ENCODE results near the gene YES1.
A peak's percentile ranks its signal among the peaks of the same experiment; 100 is the strongest.
"Not testable (repeated sequence)": the region's sequence is repeated elsewhere in the genome, so short reads cannot be mapped to it uniquely, and the experiment has no call there.

YES1 gene

DNA sequence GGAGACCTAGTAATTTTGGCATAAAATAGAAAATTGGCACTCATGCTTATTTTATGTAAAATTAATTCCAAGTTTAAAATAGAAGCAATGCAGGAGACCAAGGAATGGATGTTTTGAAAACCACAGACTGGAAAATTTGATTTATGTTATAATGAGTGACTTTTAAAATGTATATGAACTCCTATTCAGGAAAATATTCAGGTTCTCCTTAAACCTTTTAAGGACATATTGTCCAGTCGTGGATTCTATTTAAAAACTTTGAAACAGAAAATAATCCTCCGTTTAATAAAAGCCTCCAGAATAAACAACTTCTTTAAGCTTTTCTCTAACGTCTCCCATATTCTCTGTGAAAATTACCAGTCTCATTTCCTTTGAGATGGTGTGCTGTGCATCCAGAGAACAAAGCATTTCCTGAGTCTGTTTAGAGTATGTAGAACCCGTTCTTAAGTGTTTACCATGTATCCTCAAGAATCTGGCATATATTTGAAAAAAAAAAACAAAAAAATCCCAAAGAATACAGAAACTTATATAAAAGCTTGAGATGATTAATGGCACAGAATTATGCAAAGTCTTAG lies 8.6 kb upstream of the YES1 start:
- DNase-seq = no peak

DNA sequence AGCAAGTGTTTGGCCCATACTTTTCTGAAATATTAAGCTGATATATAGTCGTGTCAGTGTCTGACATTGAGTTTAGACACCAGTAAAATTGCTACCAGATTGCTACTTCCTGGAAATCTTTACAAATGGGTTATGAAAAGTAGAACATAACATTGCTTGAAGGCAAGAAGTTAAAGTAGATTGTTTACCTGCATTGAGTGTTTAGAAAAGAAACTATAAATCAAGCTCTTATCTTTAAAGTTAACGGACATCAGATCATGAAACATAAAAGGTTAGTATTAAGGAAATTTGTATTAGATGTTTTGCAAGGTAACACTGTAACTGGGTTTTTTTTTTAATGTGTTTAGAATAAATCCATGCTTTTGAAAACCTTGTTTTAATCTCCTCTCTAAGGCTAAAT lies 4.8 kb upstream of the YES1 start:
- no peak for DNase-seq

DNA sequence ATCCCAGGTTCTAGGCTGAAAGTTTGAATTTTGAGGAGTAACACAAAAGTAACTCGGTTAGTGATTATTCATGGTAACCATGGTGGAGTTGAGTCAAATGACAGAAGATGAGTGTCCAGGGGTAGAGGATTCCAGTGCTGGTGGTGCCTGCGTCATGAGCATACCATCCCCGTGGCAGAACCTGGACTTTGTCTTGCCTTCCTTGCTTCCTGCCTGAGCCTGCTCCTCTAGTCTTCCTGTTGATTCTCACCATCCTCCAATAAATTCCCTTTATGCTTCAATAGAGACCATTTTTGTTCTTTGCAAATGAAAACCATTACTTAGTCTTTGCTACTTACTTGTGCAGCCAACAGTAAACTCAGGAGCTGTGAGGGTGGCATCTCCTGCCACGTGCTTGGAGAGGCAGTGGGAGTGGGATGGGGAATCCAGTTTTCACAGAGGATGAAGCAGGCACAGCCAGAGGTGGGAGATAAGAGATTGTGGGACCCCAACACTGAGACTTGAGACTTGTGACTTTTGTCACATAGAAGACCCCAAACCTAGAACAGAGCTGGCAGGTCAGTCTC lies 4.1 kb upstream of the YES1 start:
- DNase-seq = no peak

DNA sequence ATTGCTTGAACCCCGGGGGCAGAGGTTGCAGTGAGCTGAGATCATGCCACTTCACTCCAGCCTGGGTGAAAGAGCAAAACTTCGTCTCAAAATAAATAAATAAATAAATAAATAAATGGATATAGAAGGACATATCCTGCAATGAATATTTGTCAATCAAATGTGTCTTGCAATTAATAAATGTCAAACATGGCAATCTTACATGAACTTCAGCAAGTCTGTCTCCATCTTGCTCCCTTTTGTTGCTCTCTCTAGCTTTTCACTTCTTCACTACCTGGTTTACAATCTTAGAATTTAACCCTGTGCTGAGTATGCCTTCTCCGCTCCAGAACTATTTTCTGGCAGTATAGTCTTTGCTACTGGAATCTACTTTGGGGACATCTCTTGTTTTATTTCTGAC lies 3.3 kb upstream of the YES1 start:
- no peak for DNase-seq

DNA sequence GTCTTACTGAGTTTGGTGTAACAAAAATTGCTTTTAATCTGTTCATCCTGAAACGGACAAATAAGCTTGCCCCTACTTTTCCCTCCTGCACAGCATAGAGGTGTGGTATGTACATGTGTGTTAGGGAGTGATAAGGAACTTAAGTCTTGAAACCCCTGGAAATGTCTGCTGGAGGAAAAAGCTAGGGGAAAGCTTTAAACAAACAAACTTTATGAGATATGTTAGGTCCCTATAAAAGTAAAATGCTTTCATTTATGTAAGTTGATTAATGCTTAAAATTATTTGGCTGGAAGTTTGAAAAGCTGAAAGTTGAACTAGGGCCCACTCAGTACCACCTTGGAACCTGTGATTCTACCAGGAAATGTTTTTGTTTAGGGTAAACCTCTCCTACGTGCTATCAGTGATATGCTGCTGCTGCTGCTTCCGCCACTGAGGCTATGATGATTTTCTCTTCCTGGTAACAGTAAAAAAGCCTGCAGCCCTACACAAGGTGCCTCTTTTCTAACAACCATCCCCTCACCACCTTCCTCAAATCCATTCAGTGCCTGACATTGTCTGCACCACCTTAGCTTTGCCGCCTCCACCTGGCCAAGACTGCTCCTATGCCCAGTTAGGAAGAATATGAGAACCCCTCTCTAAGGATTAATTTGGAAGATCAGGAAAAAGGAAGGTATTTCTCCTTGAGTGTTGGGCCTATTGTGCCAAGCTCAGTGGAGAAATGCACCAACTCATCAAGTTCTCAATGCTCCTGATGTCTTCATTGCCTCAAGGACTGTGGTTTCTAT lies 2.5 kb upstream of the YES1 start:
- no peak for DNase-seq

DNA sequence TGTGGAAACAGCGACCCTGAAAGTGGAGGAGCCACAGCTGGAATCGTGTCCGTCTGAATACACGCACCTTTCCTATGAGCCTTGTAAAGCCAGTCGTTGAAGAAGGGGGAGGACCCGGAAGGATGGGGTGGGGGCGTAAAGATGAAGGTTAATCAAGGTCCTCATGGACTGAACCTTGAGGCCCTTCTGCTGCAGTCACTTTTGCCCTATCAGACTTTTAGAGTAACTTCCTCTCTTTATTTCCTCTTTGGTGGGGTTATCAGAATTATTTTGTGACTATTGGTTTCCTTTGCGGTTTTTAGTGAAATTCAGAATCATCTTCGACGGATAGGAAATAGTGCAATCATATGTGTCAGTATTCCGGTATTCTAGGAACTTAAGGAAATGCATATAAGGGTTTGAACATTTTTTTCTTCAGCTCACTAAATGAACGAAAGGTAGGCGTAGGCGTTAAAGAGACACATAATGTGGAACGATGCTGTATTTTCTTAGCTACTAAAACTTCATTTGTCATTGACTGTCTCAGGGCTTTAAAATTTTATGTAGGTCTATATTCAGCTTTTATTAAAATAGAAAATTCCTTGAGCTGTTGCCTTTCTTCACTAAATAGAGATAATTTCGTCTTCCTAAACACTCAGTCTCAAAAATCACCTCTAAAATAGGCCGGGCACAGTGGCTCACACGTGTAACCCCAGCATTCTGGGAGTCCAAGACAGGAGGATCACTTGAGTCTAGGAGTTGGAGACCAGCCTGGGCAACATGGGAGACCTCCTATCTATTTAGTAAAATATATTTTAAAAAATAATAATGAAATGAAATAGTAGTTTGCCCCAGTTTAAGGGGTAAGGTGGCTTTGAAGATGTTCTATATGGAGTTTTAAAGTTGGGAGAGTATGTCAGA lies 1.4 kb upstream of the YES1 start:
- DNase-seq = no peak

DNA sequence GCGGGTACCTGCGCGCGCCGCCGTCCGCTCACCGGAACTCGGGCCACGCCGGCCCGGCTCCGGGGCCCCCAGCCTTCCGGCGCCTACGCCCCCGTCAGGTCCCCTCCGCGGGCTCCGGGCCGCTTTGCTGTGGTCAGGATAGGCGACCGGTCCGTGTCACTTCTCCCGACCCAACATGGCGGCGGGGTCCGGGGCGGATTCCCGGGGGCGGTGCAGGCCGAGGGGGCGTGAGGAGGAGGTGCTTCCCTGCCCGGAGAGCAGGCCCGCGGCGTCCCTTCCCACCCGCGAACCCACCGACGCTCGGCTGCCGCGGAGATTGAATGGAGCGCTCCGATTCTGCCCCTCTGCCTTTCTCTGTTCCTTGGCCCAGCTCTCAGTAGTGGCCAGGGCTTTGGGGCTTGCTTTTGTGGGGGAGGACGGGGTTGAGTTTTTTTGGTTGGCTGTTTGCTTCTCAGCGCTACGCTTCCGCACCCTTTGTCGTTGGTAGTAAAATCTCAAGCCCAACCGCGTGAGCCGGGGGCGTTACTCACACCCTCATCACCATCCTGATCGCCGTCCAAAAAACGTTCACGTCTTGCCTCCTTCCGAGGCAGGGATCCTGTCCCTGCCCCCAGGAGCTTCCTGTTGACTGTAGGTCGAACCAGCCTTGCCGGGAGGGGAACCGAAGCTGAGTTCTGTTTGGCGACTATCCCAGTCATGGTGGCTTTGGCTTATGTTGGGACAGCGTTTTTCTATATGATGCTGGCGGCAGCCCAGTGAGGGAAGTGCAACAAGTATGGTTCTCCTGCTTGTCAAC lies 532 bp upstream of the YES1 start:
- peak; percentile 93 for DNase-seq

DNA sequence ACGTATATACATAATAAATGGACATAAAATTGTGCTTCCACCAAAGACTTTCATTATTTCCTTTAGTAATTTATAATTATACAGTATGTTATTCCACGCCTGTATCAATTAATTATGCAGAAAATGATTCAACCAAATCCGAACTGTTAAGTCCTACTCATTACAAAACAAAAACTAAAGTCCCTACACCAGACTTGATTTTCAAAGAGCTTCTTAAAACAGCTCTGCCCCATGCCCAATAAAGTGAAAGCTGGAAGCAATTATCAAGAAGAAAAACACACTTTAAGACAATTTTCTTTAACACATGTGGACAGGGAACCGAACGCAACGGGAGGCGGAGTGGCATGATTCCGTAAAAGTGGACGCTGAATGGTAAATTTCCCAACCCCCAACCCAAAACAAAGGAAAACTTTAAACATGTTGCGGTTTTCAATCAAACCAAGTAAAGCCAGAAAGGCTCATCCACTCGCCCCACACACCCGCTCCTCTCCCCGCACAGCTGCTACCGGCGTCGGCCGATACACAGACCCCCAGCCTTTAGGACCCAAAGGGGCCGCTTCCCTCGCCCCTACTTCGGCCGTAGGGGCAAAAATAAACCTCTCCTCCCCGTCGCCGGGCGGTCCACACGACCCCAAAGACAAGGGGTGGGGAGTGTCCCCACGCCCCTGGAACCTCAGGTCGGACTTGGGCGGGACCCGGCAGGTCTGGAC lies 705 bp downstream of the YES1 start:
- peak; percentile 31 for DNase-seq

DNA sequence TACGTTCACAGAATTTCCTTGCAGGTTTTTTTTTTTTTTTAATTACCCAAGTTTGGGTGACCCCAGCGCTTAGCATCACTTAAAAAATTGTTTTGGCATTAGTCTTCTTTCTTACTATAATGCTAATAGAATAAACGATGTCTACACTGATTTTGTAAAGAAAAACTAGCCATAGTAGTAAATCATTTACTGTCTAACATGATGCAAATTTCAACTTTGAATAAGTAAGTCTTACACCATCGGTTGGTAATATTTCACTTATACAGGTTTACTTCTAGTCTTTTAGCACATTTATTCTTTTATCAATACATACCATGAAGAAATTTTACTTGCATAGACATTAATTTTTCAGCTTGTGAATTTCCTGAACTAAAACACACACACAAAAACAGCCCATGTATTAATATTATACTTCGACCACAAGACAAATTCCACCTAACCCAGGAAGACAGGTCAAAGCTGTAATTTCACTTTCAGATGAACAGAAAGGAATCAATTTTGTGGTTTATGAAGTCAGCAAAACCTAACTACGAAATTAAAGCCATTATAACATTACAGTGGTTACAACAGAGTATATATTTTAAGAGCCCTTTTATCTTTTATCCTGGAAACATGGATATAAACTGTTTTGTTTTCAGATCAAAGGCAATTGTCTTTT lies 1.9 kb downstream of the YES1 start:
- no peak for DNase-seq

DNA sequence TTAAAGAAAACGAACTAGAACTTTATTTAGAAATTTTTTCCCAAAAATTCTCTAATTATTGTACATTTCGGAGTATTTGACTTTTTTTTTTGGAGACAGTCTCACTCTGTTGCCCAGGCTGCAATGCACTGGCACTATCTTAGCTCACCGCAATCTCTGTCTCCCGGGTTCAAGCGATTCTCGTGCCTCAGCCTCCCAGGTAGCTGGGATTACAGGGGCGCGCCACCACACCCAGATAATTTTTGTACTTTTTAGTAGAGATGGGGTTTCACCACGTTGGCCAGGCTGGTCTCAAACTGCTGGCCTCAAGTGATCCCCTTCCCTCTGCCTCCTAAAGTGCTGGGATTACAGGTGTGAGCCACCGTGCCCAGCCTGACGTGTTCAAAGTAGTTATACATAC lies 2.8 kb downstream of the YES1 start:
- not testable (repeated sequence) for DNase-seq

DNA sequence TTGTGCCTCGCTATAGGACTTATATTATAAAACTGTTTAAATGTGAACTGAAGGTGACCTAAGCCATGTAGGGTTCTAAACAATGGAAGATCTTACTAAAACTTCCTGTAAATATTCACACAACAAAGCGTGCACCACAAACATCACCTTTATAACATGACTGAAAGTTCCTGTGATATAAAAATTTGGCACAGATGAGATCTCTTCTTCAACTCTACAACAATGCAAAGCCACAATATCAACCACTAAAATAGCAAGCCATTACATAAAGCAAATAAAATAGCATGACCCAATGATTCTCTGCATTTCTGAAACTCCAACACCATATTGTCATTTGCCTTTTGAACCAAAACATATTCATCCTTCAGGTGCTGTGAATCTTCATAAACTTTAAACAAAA lies 3.5 kb downstream of the YES1 start:
- DNase-seq = no peak

DNA sequence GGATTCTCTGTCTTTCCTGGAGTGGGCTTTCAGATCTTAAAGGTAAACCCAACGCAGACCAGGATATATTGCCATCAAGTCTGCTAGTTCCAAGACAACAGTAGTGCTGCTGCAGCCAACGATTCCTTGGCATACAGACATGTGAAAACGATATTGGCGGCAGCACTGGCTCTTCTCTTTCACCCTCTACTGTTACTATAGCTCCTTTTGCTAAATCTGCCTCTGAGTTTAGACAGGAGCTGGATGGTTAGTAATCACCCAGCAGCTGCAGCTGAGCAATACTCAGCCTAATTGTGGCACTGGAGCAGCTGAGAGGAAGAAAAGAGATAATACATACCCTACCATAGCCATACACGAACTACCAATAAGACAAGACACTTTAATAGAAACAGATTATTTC lies 4.0 kb downstream of the YES1 start:
- DNase-seq = peak; percentile 54

DNA sequence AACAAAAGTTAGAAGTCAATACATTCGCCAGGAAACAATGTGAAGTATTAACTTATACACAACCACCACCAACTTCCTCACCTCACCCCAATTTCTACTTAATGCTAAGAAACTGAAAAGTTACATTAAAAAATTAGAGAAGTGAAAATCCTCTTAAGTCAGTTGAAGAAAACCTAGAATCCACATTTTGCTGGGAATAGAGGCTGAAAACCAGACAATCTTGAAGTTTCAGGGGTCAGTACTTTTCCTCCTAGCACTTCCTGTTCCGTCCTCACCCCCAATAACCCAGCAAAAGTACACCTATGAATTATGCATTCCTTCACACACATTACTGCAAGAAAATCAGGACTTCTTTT lies 6.3 kb downstream of the YES1 start:
- no peak for DNase-seq

DNA sequence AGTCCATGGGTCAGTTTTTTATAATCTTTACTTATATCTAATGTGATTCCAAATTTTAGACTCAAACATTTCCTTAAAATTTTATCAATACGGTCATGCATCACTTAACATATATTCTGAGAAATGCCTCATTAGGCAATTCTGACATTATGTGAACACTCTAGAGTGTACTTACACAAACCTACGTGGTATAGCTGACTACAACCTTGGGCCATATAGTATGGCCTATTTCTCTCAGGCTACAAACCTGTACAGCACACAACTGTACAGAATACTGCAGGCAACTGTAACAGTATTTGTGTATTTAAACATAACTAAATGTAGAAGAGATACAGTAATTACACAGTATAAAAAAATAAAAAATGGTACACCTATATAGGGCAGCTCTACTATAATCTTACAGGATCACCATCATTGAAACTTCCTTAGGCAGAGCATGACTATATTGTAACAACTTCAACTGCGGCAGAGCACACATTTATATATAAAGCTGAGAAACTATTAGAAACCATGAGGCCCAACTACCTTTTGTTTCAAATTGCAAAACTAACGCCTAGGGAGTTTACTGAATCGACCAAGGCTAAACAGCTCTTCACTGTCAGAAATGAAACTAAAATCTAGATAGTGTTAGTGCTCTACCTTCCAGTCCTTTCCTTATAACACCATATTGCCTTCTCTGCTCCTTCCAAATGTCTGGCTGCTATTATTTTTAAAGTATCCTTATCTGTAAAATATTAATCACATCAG lies 6.9 kb downstream of the YES1 start:
- no peak for DNase-seq

DNA sequence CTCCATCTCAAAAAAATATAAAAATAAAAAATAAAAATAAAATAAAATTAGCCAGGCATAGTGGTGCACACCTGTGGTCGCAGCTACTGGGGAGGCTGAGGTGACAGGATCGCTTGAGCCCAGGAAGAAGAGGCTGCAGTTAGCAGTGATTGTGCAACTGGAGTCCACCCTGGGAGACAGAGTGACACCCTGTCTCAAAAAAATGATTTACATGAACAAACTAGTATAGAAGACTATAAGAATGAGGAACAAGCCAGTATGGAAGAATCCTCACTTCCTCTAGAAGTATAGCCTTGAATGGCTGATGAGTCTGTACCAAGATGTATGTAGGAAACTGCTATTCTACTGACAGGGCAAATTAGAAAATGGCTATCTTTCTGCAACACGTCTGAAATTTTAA lies 10.9 kb downstream of the YES1 start:
- no peak for DNase-seq

DNA sequence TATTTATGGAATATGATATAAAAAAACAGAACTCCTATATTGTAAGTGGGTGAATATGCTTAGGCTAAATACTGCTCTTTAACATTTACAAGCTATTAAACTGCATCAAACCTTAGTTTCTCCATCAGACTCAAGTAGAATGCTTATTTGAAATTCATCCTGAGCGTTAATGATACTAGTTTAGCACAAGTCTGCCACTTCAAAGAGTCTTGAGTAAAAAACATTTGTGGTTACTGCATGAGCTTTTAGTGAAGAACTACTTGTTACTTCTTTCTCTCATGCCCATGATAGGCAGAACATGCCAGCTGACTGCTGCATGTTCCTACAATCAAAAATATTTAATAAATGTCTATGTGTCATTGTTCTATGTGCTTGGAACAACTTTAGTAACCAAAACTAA lies 12.1 kb downstream of the YES1 start:
- DNase-seq = no peak

DNA sequence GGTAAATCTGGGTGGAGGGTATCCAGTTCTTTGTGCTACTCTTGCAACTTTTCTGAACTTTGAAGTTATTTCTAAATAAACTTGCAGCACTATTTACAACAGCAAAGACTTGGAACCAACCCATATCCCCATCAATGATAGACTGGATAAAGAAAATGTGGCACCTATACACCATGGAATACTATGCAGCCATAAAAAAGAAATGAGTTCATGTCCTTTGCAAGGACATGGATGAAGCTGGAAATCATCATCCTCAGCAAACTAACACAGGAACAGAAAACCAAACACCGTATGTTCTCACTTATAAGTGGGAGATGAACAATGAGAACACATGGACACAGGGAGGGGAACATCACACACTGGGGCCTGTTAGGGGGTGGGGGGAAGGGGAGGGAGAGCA lies 16.7 kb downstream of the YES1 start:
- not testable (repeated sequence) for DNase-seq

DNA sequence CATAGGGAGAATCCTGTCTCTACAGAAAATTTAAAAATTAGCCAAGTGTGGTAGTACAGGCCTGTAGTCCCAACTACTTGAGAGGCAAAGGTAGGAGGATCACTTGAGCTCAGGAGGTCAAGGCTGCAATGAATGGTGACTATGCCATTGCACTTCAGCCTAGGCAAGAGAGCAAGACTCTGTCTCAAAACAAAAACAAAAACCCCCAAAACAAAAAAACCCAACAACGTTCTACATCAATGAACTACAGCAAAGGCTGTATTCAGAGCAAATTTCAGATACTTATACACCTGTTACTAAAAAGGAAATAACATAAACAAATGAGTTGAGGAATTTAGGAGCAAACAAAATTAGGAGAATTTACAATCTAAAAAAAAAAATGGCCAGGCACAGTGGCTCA lies 22.6 kb downstream of the YES1 start:
- no peak for DNase-seq

DNA sequence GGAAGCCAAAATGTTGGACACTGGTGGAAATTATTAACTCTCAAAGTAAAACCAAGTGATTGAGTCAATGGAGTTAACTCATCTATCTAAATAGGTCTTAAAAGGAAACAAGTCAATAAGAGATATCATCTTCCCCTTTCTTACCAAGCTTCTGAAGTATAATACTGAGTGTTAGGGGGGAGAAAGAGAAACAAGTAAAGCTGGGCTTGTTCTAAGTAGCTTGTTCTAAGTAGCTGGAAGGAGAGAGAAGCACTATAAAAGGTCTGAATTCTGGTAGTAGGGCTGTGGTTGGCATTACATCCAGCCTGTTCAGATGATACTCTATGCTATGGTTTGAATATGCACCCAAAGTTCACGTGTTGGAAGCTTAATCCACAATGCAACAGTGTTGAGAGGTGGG lies 26.8 kb downstream of the YES1 start:
- no peak for DNase-seq

DNA sequence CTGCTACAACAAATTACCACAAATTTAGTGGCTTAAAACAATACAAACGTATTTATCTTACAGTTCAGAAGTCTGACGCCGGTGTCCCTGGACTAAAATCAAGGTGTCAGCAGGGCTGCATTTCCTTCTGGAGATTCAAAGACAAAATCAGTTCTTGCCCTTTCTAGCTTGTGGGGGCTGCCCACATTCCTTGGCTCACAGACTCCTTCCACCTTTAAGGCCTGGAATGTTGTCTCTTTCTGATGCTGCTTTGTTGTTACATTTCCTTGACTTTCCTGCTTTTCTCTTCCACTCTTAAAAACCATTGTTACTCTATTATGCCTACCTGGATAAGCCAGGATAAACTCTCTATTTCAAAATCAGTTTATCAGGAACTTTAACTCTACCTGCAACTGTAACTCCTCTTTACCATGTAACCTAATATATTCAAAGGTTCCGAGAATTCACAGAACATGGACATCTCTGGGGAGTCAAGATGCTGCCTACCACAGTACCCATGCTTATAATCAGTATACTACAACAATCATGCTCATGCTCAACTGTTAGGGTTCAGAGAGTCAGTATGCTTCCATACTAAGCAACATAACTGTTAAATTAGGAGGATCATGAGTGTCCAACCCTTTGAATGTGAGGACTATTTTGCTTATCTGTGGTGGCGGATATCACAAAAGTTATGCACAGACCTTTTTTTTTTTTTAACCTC lies 27.4 kb downstream of the YES1 start:
- DNase-seq = no peak
